NB4 (cell line): ENCODE results near the gene U2AF1.
"Not testable (repeated sequence)": the region's sequence is repeated elsewhere in the genome, so short reads cannot be mapped to it uniquely, and the experiment has no call there.

Experiments
- CTCF ChIP-seq: IDR thresholded peaks from one replicate; pipeline ENCODE4 v1.5.1; 2012; ENCODE audit warnings: low read depth, low read length
- MAX ChIP-seq: IDR thresholded peaks from 2 replicates; pipeline ENCODE4 v1.6.1; 2011; ENCODE audit warnings: low read depth, low read length
- MYC ChIP-seq: IDR thresholded peaks from 2 replicates; pipeline ENCODE4 v1.6.1; 2011; ENCODE audit warnings: low read depth, low read length
- POLR2A ChIP-seq: IDR thresholded peaks from 2 replicates; pipeline ENCODE4 v1.6.1; 2011; ENCODE audit warnings: mild to moderate bottlenecking; ENCODE audit not compliant: insufficient read length; ENCODE audit errors: extremely low read depth

GRCh38 chr21:43082587-43083300, 24.6 kb downstream of the U2AF1 start:
- not testable (repeated sequence) for TF ChIP-seq CTCF, MAX, POLR2A, MYC
